BE2C (cell line): ENCODE measurements around the gene LRRC43.

Source experiments
- DNase-seq: peaks from one replicate; pipeline ENCODE4 v3.0.0-alpha.2; 2020
- H3K27me3 ChIP-seq: fragments of 250-450 bp; sonication (Bioruptor Pico); 2 replicates; pipeline ENCODE4 v1.5.1; 2020; ENCODE audit warnings: mild to moderate bottlenecking
- H3K36me3 ChIP-seq: fragments of 250-450 bp; sonication (Bioruptor Pico); 2 replicates; pipeline ENCODE4 v1.5.1; 2020; ENCODE audit warnings: mild to moderate bottlenecking
- H3K4me1 ChIP-seq: fragments of 250-450 bp; sonication (Bioruptor Pico); 2 replicates; pipeline ENCODE4 v1.5.1; 2020
- H3K4me3 ChIP-seq: 2 replicates; pipeline ENCODE4 v1.5.1; 2011; ENCODE audit warnings: low read depth, low read length
- H3K9me3 ChIP-seq: fragments of 250-450 bp; sonication (Bioruptor Pico); 2 replicates; pipeline ENCODE4 v1.5.1; 2020
- TF ChIP-seq, protein P1 (sequence below): IDR thresholded peaks from 2 replicates; pipeline ENCODE4 v1.5.1; 2012; ENCODE audit warnings: mild to moderate bottlenecking, low read depth, low read length

Gene LRRC43

DNA sequence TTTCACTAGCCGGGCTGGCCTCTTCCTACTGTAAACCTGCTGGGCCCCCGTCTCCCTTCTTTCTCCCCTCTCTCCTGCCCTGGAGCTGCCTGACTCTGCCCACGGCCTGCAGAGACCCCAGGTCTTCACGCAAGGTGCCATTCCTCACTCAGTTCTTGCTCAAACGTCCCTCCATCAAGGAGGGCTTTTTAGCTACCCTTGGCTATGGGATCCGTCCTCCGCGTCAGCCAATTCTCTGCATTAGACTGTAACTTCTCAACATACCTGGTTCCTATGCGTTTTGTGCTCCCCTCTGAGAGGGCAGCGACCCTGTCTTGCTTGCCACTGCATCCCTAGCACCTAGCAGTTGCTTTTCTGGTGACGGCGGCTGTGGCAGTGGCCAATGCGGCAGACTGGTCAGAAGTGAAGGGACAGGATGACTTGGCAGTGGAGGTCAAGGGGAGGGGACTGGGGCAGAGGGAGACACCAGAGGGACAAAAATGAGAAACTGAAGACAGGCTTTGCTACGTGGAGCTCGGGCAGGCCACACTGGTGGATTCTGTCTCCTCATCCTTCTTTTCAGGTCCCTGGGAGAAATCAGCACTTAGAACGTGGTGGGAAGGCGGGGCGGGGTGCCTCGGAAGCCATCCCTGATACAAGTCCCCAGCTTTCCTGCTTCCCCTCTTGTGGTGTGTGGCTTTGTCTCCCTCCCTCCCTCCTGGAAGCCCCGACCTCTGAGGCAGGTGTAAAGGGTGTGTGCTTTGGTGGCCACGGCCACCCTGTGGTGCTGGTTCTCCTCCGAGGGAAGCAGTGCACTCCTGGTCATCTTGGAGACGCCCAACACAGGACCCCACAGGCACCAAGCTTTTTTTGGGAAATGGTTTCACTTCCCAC, 22.4 kb downstream of the LRRC43 start:
- no peaks in the 10 kb centered on the region for H3K9me3 ChIP-seq
- H3K4me1 ChIP-seq = peaks cover 14% of the 10 kb centered on the region
- H3K36me3 ChIP-seq = peaks cover 37% of the 10 kb centered on the region
- H3K27me3 ChIP-seq = peaks cover 19% of the 10 kb centered on the region
- TF ChIP-seq, protein P1, sequence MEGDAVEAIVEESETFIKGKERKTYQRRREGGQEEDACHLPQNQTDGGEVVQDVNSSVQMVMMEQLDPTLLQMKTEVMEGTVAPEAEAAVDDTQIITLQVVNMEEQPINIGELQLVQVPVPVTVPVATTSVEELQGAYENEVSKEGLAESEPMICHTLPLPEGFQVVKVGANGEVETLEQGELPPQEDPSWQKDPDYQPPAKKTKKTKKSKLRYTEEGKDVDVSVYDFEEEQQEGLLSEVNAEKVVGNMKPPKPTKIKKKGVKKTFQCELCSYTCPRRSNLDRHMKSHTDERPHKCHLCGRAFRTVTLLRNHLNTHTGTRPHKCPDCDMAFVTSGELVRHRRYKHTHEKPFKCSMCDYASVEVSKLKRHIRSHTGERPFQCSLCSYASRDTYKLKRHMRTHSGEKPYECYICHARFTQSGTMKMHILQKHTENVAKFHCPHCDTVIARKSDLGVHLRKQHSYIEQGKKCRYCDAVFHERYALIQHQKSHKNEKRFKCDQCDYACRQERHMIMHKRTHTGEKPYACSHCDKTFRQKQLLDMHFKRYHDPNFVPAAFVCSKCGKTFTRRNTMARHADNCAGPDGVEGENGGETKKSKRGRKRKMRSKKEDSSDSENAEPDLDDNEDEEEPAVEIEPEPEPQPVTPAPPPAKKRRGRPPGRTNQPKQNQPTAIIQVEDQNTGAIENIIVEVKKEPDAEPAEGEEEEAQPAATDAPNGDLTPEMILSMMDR = no peak
- no peak for DNase-seq
- H3K4me3 ChIP-seq = no peak overlapping the region

DNA sequence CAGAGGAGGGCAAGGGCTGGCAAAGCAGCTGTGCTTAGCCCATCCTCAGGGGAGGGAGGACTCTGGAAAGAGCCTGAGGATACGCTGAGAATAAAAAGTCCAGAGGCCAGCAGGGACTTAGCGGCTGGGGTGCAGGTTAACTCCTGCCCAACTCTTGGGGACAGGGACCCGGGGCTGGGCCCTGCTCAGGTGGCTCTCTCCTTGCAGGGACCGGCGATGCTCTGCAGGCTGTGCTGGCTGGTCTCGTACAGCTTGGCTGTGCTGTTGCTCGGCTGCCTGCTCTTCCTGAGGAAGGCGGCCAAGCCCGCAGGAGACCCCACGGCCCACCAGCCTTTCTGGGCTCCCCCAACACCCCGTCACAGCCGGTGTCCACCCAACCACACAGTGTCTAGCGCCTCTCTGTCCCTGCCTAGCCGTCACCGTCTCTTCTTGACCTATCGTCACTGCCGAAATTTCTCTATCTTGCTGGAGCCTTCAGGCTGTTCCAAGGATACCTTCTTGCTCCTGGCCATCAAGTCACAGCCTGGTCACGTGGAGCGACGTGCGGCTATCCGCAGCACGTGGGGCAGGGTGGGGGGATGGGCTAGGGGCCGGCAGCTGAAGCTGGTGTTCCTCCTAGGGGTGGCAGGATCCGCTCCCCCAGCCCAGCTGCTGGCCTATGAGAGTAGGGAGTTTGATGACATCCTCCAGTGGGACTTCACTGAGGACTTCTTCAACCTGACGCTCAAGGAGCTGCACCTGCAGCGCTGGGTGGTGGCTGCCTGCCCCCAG, 23.4 kb downstream of the LRRC43 start:
- Histone ChIP-seq H3K9me3 (no peaks in the 10 kb centered on the region), H3K36me3 (peaks cover 44% of the 10 kb centered on the region), H3K27me3 (peaks cover 19% of the 10 kb centered on the region), H3K4me3 (no peak overlapping the region), H3K4me1 (peaks cover 9% of the 10 kb centered on the region)
- no peak for DNase-seq
- TF ChIP-seq, protein P1 = no peak

DNA sequence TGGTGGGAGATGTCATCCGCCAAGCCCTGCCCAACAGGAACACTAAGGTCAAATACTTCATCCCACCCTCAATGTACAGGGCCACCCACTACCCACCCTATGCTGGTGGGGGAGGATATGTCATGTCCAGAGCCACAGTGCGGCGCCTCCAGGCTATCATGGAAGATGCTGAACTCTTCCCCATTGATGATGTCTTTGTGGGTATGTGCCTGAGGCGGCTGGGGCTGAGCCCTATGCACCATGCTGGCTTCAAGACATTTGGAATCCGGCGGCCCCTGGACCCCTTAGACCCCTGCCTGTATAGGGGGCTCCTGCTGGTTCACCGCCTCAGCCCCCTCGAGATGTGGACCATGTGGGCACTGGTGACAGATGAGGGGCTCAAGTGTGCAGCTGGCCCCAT, 24.1 kb downstream of the LRRC43 start:
- Histone ChIP-seq H3K27me3 (peaks cover 19% of the 10 kb centered on the region), H3K4me3 (no peak overlapping the region), H3K4me1 (peaks cover 7% of the 10 kb centered on the region), H3K36me3 (peaks cover 49% of the 10 kb centered on the region), H3K9me3 (no peaks in the 10 kb centered on the region)
- DNase-seq = no peak
- TF ChIP-seq, protein P1 = no peak

DNA sequence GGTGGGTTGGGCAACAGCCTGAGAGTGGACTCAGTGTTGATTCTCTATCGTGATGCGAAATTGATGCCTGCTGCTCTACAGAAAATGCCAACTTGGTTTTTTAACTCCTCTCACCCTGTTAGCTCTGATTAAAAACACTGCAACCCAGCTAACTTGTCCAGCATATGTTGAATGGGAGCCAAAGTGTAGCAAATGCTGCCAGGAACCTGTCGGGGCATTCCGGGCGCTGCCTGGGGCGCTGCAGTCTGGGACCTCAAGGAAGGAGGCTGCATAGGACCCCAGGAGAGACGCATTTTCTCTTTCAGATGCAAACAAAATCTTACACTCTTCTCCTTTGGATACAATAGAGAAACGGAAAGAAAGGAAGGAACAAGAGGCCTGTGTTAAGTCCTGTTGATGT, 24.5 kb downstream of the LRRC43 start:
- no peak overlapping the region for H3K4me3 ChIP-seq
- TF ChIP-seq, protein P1 = no peak
- peaks cover 6% of the 10 kb centered on the region for H3K4me1 ChIP-seq
- no peak for DNase-seq
- H3K9me3 ChIP-seq = no peaks in the 10 kb centered on the region
- H3K36me3 ChIP-seq = peaks cover 53% of the 10 kb centered on the region
- peaks cover 19% of the 10 kb centered on the region for H3K27me3 ChIP-seq

DNA sequence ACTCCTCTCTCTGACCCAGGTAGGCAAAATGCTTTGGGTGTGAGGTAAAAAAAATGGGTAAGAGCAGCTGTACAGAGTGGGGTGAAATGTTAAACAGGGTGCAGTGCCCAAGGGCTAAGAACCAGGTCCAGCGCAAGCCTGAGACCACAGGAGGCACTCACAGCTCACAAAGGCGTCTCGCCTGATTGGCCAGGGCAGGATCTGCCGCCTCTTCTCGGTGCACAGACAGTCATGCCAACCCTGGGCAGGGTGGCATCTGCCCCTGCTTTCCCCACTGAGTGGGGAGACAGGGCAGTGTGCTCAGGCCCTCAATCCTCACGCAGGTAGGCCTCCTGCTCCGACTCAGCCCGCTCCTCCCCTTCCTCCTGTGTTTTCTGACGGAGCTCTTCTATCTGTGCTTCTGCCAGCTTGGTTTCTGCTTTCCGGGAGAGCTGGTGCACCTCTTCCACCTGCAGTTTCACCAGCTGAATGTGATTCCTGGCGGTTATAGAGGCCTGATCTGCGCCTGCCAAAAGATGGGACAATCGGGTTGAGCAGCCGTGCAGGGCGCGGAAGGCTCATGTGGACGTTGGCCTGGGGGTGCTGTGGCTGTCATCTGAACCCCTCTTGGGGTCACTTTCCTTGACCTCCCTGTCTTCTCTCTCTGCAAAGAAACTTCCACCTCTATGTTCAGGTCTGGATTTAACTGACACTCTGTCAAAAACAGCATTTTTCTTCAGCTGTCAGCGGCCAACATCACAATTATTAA, 25.3 kb downstream of the LRRC43 start:
- no peak for DNase-seq
- H3K4me1 ChIP-seq = no peaks in the 10 kb centered on the region
- no peaks in the 10 kb centered on the region for H3K9me3 ChIP-seq
- TF ChIP-seq, protein P1 = no peak
- no peak overlapping the region for H3K4me3 ChIP-seq
- peaks cover 60% of the 10 kb centered on the region for H3K36me3 ChIP-seq
- H3K27me3 ChIP-seq = peaks cover 19% of the 10 kb centered on the region
